Hepatocyte (in vitro differentiated cells): ENCODE data around the gene DCUN1D2.
"Not testable (repeated sequence)": the region's sequence is repeated elsewhere in the genome, so short reads cannot be mapped to it uniquely, and the experiment has no call there.

Experiments
- EZH2 ChIP-seq: fragments of 200-600 bp; sonication (generic); IDR thresholded peaks from 2 replicates; pipeline ENCODE4 v1.6.1; 2016; ENCODE audit warnings: antibody characterized with exemption, mild to moderate bottlenecking, borderline replicate concordance
- EZH2phosphoT487 ChIP-seq: fragments of 200-600 bp; sonication (generic); IDR thresholded peaks from one replicate; pipeline ENCODE4 v1.6.1; 2018; ENCODE audit warnings: antibody characterized with exemption, mild to moderate bottlenecking, low read depth, moderate library complexity; ENCODE audit not compliant: unreplicated experiment, severe bottlenecking
- TF ChIP-seq, protein P1 (sequence below): fragments of 200-600 bp; sonication (generic); IDR thresholded peaks from 2 replicates; pipeline ENCODE4 v1.5.1; 2016; ENCODE audit warnings: antibody characterized with exemption, mild to moderate bottlenecking; ENCODE audit not compliant: poor library complexity

DNA sequence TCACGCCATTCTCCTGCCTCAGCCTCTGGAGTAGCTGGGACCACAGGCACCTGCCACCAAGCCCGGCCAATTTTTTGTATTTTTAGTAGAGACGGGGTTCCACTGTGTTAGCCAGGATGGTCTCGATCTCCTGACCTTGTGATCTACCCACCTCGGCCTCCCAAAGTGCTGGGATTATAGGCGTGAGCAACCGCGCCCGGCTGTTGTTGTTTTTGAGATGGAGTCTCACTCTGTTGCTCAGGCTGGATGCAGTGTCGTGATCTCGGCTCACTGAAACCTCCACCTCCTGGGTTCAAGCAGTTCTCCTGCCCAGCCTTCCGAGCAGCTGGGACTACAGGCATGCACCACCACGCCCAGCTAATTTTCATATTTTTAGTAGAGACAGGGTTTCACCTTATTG is 31.9 kb upstream of the DCUN1D2 start:
- TF ChIP-seq, protein P1, sequence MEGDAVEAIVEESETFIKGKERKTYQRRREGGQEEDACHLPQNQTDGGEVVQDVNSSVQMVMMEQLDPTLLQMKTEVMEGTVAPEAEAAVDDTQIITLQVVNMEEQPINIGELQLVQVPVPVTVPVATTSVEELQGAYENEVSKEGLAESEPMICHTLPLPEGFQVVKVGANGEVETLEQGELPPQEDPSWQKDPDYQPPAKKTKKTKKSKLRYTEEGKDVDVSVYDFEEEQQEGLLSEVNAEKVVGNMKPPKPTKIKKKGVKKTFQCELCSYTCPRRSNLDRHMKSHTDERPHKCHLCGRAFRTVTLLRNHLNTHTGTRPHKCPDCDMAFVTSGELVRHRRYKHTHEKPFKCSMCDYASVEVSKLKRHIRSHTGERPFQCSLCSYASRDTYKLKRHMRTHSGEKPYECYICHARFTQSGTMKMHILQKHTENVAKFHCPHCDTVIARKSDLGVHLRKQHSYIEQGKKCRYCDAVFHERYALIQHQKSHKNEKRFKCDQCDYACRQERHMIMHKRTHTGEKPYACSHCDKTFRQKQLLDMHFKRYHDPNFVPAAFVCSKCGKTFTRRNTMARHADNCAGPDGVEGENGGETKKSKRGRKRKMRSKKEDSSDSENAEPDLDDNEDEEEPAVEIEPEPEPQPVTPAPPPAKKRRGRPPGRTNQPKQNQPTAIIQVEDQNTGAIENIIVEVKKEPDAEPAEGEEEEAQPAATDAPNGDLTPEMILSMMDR = not testable (repeated sequence)
- not testable (repeated sequence) for TF ChIP-seq EZH2, EZH2phosphoT487
